ENCODE measurements around the gene GRK1. TPM values are rescaled to one million over a fixed set of nuclear protein-coding genes. Genes with fewer than 3 reads are reported as not detected.

GRK1 gene
- total and polyA plus RNA-seq, 2 of the 8 experiments (the other 6 are each of a cell fraction or from before 2014, with no cell fraction given): 0.12 TPM; not detected in 1

DNA sequence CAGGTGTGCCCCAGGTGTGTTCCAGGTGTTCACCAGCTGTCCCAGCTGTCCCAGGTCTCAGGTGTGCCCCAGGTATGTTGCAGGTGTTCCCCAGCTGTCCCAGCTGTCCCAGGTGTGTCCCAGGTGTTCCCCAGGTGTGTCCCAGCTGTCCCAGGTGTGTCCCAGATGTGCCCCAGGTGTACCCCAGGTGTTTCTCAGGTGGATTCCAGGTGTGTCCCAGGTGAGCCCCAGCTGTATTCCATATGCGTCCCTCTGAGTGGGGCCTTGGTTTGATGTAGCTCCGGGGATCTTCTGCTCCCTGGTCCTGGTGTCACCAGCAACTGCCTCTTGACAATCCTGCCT lies 719 bp upstream of the GRK1 start (continued):
- TF ChIP-seq, protein P1, sequence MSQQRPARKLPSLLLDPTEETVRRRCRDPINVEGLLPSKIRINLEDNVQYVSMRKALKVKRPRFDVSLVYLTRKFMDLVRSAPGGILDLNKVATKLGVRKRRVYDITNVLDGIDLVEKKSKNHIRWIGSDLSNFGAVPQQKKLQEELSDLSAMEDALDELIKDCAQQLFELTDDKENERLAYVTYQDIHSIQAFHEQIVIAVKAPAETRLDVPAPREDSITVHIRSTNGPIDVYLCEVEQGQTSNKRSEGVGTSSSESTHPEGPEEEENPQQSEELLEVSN (IDR thresholded peaks at IDR 0.05): no peak
- TF ChIP-seq CBX5 (IDR thresholded peaks at IDR 0.05; ENCODE audit: low read depth, low read length) (no peak), BCL11A (IDR thresholded peaks at IDR 0.05; ENCODE audit: low read depth in 2 of 2, low read length in 2 of 2) (no peak), EZH2 (IDR thresholded peaks at IDR 0.05; ENCODE audit: low read depth, low read length, severe bottlenecking) (no peak)
